ENCODE results near the gene KCTD18.

DNA sequence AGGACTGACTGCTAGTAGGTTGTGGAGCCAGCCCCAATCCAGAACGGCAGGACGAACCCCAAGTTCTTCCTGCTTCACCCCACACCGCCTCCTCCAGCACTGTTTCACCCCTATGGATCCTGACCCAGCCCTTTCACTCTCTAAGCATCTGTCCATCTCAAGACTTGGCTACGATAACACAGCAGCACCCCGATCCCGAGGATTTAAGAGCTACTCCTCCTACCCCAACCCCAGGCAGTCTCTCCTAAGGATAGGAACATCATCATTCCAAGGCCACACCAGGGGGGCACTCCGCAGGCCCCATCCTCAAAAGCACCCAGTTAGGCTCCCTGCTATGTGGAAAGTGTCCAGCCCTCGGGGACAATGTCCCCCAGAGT is 645 bp downstream of the KCTD18 start:
- TF ChIP-seq POLR2A (IDR thresholded peaks at IDR 0.05; ENCODE audit: low read depth), result no peak
- TF ChIP-seq, protein P1, sequence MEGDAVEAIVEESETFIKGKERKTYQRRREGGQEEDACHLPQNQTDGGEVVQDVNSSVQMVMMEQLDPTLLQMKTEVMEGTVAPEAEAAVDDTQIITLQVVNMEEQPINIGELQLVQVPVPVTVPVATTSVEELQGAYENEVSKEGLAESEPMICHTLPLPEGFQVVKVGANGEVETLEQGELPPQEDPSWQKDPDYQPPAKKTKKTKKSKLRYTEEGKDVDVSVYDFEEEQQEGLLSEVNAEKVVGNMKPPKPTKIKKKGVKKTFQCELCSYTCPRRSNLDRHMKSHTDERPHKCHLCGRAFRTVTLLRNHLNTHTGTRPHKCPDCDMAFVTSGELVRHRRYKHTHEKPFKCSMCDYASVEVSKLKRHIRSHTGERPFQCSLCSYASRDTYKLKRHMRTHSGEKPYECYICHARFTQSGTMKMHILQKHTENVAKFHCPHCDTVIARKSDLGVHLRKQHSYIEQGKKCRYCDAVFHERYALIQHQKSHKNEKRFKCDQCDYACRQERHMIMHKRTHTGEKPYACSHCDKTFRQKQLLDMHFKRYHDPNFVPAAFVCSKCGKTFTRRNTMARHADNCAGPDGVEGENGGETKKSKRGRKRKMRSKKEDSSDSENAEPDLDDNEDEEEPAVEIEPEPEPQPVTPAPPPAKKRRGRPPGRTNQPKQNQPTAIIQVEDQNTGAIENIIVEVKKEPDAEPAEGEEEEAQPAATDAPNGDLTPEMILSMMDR (IDR thresholded peaks at IDR 0.05), result no peak

All from esophagus muscularis mucosa (tissue), 3 donors.